ENCODE data around the gene CFAP46.

- no peak for TF ChIP-seq CTCF (IDR thresholded peaks at IDR 0.05 in 2 of 3, conservative IDR thresholded peaks at IDR 0.05 in 1 of 3; ENCODE audit: insufficient read depth in 2 of 3, low read depth in 1 of 3, low read length in 3 of 3)
- no peak for TF ChIP-seq BHLHE40 (IDR thresholded peaks at IDR 0.05; ENCODE audit: low read length)
- no peak for TF ChIP-seq EHMT2 (IDR thresholded peaks at IDR 0.05)
- no peak for TF ChIP-seq U2AF2 (optimal IDR thresholded peaks at IDR 0.05; ENCODE audit: low read depth, low read length)
- TF ChIP-seq PHB2 (IDR thresholded peaks at IDR 0.05; ENCODE audit: low read depth), result no peak
- TF ChIP-seq USF2 (CRISPR knock-in tag; IDR thresholded peaks at IDR 0.05), result no peak
- TF ChIP-seq SP1 (CRISPR knock-in tag; IDR thresholded peaks at IDR 0.05), result no peak
- TF ChIP-seq SAFB2 (IDR thresholded peaks at IDR 0.05; ENCODE audit: borderline replicate concordance, low read depth, low read length, severe bottlenecking), result no peak
- no peak for TF ChIP-seq TFAP4 (CRISPR knock-in tag; IDR thresholded peaks at IDR 0.05; ENCODE audit: borderline replicate concordance)
- TF ChIP-seq, protein P1, sequence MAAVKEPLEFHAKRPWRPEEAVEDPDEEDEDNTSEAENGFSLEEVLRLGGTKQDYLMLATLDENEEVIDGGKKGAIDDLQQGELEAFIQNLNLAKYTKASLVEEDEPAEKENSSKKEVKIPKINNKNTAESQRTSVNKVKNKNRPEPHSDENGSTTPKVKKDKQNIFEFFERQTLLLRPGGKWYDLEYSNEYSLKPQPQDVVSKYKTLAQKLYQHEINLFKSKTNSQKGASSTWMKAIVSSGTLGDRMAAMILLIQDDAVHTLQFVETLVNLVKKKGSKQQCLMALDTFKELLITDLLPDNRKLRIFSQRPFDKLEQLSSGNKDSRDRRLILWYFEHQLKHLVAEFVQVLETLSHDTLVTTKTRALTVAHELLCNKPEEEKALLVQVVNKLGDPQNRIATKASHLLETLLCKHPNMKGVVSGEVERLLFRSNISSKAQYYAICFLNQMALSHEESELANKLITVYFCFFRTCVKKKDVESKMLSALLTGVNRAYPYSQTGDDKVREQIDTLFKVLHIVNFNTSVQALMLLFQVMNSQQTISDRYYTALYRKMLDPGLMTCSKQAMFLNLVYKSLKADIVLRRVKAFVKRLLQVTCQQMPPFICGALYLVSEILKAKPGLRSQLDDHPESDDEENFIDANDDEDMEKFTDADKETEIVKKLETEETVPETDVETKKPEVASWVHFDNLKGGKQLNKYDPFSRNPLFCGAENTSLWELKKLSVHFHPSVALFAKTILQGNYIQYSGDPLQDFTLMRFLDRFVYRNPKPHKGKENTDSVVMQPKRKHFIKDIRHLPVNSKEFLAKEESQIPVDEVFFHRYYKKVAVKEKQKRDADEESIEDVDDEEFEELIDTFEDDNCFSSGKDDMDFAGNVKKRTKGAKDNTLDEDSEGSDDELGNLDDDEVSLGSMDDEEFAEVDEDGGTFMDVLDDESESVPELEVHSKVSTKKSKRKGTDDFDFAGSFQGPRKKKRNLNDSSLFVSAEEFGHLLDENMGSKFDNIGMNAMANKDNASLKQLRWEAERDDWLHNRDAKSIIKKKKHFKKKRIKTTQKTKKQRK (IDR thresholded peaks at IDR 0.05; ENCODE audit: borderline replicate concordance, low read depth, low read length), result no peak
- TF ChIP-seq, protein P2, sequence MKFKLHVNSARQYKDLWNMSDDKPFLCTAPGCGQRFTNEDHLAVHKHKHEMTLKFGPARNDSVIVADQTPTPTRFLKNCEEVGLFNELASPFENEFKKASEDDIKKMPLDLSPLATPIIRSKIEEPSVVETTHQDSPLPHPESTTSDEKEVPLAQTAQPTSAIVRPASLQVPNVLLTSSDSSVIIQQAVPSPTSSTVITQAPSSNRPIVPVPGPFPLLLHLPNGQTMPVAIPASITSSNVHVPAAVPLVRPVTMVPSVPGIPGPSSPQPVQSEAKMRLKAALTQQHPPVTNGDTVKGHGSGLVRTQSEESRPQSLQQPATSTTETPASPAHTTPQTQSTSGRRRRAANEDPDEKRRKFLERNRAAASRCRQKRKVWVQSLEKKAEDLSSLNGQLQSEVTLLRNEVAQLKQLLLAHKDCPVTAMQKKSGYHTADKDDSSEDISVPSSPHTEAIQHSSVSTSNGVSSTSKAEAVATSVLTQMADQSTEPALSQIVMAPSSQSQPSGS (CRISPR knock-in tag; IDR thresholded peaks at IDR 0.05), result no peak
- TF ChIP-seq, protein P3, sequence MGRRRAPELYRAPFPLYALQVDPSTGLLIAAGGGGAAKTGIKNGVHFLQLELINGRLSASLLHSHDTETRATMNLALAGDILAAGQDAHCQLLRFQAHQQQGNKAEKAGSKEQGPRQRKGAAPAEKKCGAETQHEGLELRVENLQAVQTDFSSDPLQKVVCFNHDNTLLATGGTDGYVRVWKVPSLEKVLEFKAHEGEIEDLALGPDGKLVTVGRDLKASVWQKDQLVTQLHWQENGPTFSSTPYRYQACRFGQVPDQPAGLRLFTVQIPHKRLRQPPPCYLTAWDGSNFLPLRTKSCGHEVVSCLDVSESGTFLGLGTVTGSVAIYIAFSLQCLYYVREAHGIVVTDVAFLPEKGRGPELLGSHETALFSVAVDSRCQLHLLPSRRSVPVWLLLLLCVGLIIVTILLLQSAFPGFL (CRISPR knock-in tag; IDR thresholded peaks at IDR 0.05), result no peak
Measured at GRCh38 chr10:132943791-132944404, 1.5 kb upstream of the CFAP46 start.
